ENCODE data around the gene SULT4A1.

Gene SULT4A1

GRCh38 chr22:43859621-43860020, 2.7 kb downstream of the SULT4A1 start:
- no peak for DNase-seq

- no peak for DNase-seq
Observed at GRCh38 chr22:43859176-43859575, 3.1 kb downstream of the SULT4A1 start.

- DNase-seq, result no peak
Observed at GRCh38 chr22:43858156-43858895, 4.0 kb downstream of the SULT4A1 start.

- DNase-seq, result no peak
Observed at GRCh38 chr22:43857367-43857766, 4.9 kb downstream of the SULT4A1 start.

- no peak for DNase-seq
Observed at GRCh38 chr22:43855431-43855830, 6.9 kb downstream of the SULT4A1 start.

GRCh38 chr22:43854786-43855271, 7.5 kb downstream of the SULT4A1 start:
- no peak for DNase-seq

GRCh38 chr22:43854121-43854785, 8.1 kb downstream of the SULT4A1 start:
- no peak for DNase-seq

GRCh38 chr22:43853328-43853931, 8.9 kb downstream of the SULT4A1 start:
- DNase-seq, result no peak

GRCh38 chr22:43852573-43853327, 9.6 kb downstream of the SULT4A1 start:
- no peak for DNase-seq

- DNase-seq, result no peak
Observed at GRCh38 chr22:43851979-43852307, 10.4 kb downstream of the SULT4A1 start.

GRCh38 chr22:43851058-43851978, 11.0 kb downstream of the SULT4A1 start:
- DNase-seq, result no peak

- DNase-seq, result no peak
Observed at GRCh38 chr22:43850529-43850928, 11.8 kb downstream of the SULT4A1 start.

GRCh38 chr22:43849731-43850130, 12.6 kb downstream of the SULT4A1 start:
- no peak for DNase-seq

- no peak for DNase-seq
Observed at GRCh38 chr22:43848366-43849171, 13.7 kb downstream of the SULT4A1 start.

- no peak for DNase-seq
Observed at GRCh38 chr22:43847376-43848289, 14.7 kb downstream of the SULT4A1 start.

GRCh38 chr22:43846966-43847365, 15.3 kb downstream of the SULT4A1 start:
- DNase-seq, result no peak

- DNase-seq, result no peak
Observed at GRCh38 chr22:43845981-43846380, 16.3 kb downstream of the SULT4A1 start.

- DNase-seq, result no peak
Observed at GRCh38 chr22:43844560-43845545, 17.5 kb downstream of the SULT4A1 start.

All from stimulated activated CD4-positive, alpha-beta T cell treated with anti-CD3 and anti-CD28 coated beads, Interleukin-1b, Interleukin-23, amount 100 ng/mL, for 48 hours (primary cell).